GM18526 (cell line): ENCODE measurements around the gene IGF2BP2.

Experiments used
- POLR2A ChIP-seq: IDR thresholded peaks from 3 replicates; pipeline ENCODE4 v1.6.1; 2011; ENCODE audit not compliant: insufficient read length; ENCODE audit errors: extremely low read depth

IGF2BP2 gene

GRCh38 chr3:185718736-185719593, 105.9 kb downstream of the IGF2BP2 start:
- no peak for TF ChIP-seq POLR2A

DNA sequence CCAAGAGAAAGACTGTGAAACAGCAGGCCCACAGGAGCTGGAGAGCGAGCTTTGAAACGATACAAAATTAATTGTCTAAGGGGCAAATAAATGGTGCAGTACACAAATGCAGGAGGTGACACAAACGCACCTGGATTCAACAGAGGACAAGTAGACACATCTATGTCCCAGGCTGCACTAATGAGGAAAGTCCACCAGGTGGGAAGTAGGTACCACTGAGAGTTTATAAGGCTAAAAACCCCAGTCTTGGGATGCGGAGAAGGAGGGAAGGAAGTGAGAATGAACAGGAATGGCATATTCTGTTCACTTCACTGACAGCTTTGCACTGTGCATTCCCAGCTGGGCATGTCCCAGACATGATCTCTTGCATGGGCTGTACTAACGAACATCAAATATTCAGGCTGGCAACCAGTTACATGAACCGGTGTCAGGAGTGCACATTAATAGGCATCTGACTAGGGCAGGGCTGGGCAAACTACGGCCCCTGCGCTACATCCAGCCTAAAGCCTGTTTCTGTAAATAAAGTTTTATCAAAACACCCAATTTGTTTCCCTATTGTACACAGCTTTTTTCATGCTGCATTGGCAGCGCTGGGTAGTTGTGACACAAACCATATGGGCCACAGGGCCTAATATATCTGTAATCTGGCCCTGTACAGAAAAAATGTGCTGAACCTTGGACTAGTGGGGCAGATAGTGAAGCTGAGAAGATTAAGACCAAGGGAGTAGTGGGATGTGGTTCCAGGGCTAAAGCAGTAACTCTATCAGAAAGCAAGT, 107.0 kb downstream of the IGF2BP2 start:
- no peak for TF ChIP-seq POLR2A

DNA sequence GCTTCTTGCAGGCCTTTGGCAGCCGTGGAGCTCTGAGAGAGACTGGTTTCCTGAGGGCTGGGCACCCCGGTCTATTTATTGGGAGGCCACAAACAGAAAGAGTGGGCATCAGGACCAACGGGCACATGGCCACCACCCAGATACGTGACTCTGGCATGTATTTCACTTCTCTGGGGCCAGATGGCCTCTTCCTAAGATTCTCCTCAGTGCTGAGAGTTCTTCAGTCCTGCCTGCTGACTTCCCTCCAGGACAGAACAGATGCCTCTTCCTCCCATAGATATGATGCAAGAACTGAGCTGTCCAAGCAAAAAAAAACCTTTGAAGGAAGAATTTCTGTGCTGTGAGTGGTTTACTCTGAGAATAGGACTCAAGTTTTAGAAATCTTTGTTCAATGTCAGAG, 107.7 kb downstream of the IGF2BP2 start:
- TF ChIP-seq POLR2A: no peak

GRCh38 chr3:185716436-185717108, 108.3 kb downstream of the IGF2BP2 start:
- no peak for TF ChIP-seq POLR2A

DNA sequence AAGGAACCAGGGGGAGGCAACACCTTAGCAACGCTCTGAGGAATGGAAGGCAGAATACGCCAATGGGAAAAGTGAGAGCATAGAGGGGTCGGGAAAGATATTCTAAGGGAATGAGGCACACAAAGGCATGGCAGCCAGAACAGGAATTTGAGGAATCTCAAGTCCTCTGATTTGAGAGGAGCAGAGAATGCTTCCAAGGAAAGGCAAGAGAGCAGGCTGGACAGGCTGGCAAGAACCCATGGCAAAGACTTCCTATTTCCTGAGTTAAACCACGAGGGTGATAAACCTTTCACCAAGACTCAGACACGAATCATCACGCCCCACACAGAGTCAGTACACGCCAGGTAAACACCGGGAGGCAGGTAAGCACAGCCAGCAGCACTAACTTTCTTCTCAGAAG, 109.8 kb downstream of the IGF2BP2 start:
- no peak for TF ChIP-seq POLR2A

DNA sequence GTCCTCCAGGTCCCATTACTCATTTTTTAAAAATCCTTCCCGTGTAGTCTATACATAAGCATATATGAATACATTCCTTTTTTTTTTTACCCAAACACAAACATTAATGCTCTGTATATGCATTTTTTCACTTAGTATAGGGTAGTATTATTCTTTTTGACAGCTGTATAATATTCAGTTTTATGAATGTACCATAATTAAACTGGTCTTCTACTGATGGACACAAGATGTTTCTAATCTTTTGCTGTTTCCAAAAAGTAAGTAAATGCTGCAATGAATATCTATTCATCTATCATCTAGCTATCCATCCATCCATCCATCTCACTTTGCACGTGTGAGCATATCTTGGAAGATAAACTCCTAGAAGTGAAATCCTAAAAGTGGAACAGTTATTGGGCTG, 110.8 kb downstream of the IGF2BP2 start:
- no peak for TF ChIP-seq POLR2A

DNA sequence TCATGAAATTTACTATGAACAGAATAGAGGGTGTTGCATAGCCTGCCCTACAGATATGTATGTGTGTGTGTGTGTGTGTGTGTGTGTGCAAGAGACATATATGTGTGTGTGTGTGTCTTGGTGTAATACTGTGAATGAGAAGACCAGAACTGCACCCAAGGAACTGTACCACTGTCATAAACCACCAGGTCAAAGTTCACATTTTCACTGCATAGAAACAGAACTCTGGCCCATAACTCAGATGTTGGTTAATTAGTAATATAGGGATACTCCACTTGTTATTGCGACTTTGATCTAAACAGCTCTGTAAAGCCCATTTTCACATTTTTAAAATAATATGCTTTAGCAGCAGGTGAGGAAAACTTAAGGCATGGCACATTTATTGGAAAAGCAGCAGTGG, 111.8 kb downstream of the IGF2BP2 start:
- no peak for TF ChIP-seq POLR2A

DNA sequence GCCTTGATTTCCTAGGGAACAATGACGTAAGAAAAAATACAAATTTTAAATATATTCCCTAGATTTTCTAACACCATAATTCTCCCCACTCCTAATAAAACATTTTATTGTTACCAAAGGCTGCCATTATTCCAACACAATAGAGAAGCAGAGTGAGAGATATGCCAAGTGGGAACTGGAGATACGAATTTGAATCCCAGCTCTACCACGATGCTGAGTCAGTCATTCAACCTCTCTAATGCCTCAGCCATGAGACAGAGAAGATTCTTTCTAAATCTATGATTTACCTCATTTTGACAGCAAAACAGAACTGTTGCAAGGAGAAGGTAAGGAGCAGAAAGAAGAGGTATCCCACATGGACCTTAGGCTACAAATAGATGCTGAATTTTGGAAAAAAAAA, 112.5 kb downstream of the IGF2BP2 start:
- TF ChIP-seq POLR2A: no peak

- TF ChIP-seq POLR2A: no peak
Measured at GRCh38 chr3:185711255-185711870, 113.5 kb downstream of the IGF2BP2 start.

- TF ChIP-seq POLR2A: no peak
Measured at GRCh38 chr3:185709251-185709955, 115.4 kb downstream of the IGF2BP2 start.

DNA sequence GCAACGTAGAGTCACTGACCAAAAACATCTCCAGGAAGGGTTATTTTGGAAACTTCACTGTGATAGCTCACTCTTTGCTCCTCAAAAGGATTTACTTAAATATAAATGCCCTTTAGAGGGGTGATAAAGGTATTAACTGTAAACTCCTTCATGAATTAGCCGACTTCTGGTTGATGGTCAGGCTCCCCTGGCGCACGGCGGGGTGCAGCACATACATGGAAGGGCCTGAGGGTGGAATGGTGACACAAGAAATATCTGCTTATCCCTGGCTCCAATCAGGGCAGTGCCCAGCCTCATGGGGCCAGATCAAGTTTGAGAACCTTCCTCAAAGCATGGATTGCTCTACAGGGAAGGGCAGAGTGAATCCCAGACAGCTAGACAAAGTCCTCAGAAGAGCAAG, 116.5 kb downstream of the IGF2BP2 start:
- no peak for TF ChIP-seq POLR2A

- TF ChIP-seq POLR2A: no peak
Measured at GRCh38 chr3:185705498-185705897, 119.3 kb downstream of the IGF2BP2 start.

- no peak for TF ChIP-seq POLR2A
Measured at GRCh38 chr3:185702262-185703225, 122.3 kb downstream of the IGF2BP2 start.
